ENCODE results near the gene VWDE.

GRCh38 chr7:12385364-12385786, 18.3 kb downstream of the VWDE start:
- TF ChIP-seq CTCF (IDR thresholded peaks at IDR 0.05) (no peak), POLR2AphosphoS5 (IDR thresholded peaks at IDR 0.05) (no peak)
